CD4-positive, alpha-beta T cell (primary cell): ENCODE data around the gene TULP4. TPM values are rescaled to one million over a fixed set of nuclear protein-coding genes. Genes with fewer than 3 reads are reported as not detected.

ENCODE experiments used
- ATAC-seq: fragments of 200-7000 bp; cut with Tn5 transposase; one replicate; pipeline ENCODE4 v1.10.0; 2022; ENCODE audit warnings: mild to moderate bottlenecking; ENCODE audit not compliant: poor library complexity
- CTCF ChIA-PET: fragments of 350-600 bp; sonication (Branson Sonifier 250); formaldehyde crosslinking; loops from one replicate; lab custom pipeline; 2021; ENCODE audit warnings: antibody characterized with exemption, inconsistent platforms; lab: Charles Lee
- POLR2A ChIA-PET: fragments of 350-600 bp; sonication (Branson Sonifier 250); formaldehyde crosslinking; loops from one replicate; lab custom pipeline; 2021; ENCODE audit warnings: antibody characterized with exemption, inconsistent platforms; lab: Charles Lee
- DNase-seq, 14 experiments: peaks; one replicate each; pipeline ENCODE4 v3.0.0-alpha.2; 2013 to 2020; ENCODE audit warnings: mixed read lengths in 2 of 14
- H3K27ac ChIP-seq, 2 donors: one replicate each; pipeline versions ENCODE4 v1.5.1 to v1.7.0; 2013; ENCODE audit warnings: low read length in 2 of 2, low read depth in 1 of 2, mild to moderate bottlenecking in 1 of 2
- H3K27me3 ChIP-seq, 2 experiments: 1 replicate in 1 of 2; 2 replicates in 1 of 2; pipeline versions ENCODE4 v1.6.1 to v1.7.0; 2013; ENCODE audit warnings: low read length in 2 of 2, control low read depth in 1 of 2, mild to moderate bottlenecking in 1 of 2, moderate library complexity in 1 of 2; ENCODE audit not compliant: insufficient read depth in 2 of 2, control insufficient read depth in 1 of 2
- H3K36me3 ChIP-seq: one replicate; pipeline ENCODE4 v1.6.1; 2013; ENCODE audit warnings: low read length, control low read depth; ENCODE audit not compliant: insufficient read depth
- H3K4me1 ChIP-seq: one replicate; pipeline ENCODE4 v1.6.1; 2013; ENCODE audit warnings: low read length, control low read depth; ENCODE audit not compliant: insufficient read depth
- H3K4me3 ChIP-seq: one replicate; pipeline ENCODE4 v1.5.1; 2013; ENCODE audit warnings: mild to moderate bottlenecking, low read length, moderate library complexity
- H3K9me3 ChIP-seq, 2 experiments: 1 replicate in 1 of 2; 2 replicates in 1 of 2; pipeline versions ENCODE4 v1.6.1 to v1.7.0; 2013; ENCODE audit warnings: low read length in 2 of 2, mild to moderate bottlenecking in 2 of 2, control low read depth in 1 of 2, moderate library complexity in 1 of 2; ENCODE audit not compliant: control insufficient read depth in 1 of 2, insufficient read depth in 1 of 2
- H3K27ac Mint-ChIP-seq: one replicate; pipeline ENCODE4 v1.8.0; 2020; ENCODE audit warnings: mixed read lengths
- H3K27me3 Mint-ChIP-seq: one replicate; pipeline ENCODE4 v1.8.0; 2021; ENCODE audit warnings: mixed read lengths
- H3K36me3 Mint-ChIP-seq: one replicate; pipeline ENCODE4 v1.8.0; 2021; ENCODE audit warnings: low read depth, mixed read lengths
- H3K4me1 Mint-ChIP-seq: one replicate; pipeline ENCODE4 v1.8.0; 2021; ENCODE audit warnings: low read depth, mixed read lengths
- H3K4me3 Mint-ChIP-seq: one replicate; pipeline ENCODE4 v1.8.0; 2020; ENCODE audit warnings: mild to moderate bottlenecking, mixed read lengths
- H3K9me3 Mint-ChIP-seq: one replicate; pipeline ENCODE4 v1.8.0; 2020; ENCODE audit warnings: mixed read lengths
- intact Hi-C, 2 experiments: fragments of 100-400 bp; cut with DNase I in 1 of 2; cut with micrococcal nuclease in 1 of 2; formaldehyde crosslinking; loops; one replicate each; pipeline versions ENCODE4 v1.15.1 to v1.9.0; 2023 to 2025; cut with DNase I, micrococcal nuclease
- total RNA-seq, 174 experiments: library from RNA in 2 of 174; stranded (reverse) in 2 of 174; gene quantifications; one replicate each; pipeline ENCODE4 v1.2.3 and lab custom pipeline; 2021 to 2026
- TF ChIP-seq, protein P1 (sequence below): fragments of 200-600 bp; IDR thresholded peaks from one replicate; pipeline ENCODE4 v1.8.0; 2022; ENCODE audit warnings: antibody characterized with exemption, mild to moderate bottlenecking

The TULP4 gene
- total RNA-seq, 2 experiments from 2014 or later: 66.1 to 68.2 TPM

DNA sequence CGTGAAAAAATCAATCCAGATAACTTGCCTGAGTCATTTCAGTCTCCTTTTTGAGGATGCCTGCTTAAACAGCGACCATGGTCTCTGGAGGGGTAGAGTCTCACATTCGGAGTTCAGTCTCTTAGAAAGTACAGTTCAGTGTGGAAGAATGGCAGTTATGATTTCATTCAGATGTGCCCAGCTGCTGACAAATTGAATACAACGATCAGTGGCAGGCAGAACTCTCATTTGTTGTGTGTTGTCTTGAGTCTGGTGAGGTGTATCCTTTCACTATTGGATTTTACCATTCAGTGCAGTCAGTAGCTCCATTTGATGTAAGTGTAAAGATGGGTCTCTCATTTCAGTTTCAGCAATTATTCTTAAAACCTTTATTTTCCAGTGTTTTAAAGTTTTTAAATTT is 639 bp upstream of the TULP4 start:
- Mint-ChIP-seq H3K36me3 (peaks cover 71% of the 10 kb centered on the region), H3K4me1 (peaks cover 4% of the 10 kb centered on the region), H3K9me3 (peaks cover 3% of the 10 kb centered on the region), H3K27ac (no peak overlapping the region), H3K27me3 (no peaks in the 10 kb centered on the region), H3K4me3 (no peak overlapping the region)
- TF ChIP-seq, protein P1, sequence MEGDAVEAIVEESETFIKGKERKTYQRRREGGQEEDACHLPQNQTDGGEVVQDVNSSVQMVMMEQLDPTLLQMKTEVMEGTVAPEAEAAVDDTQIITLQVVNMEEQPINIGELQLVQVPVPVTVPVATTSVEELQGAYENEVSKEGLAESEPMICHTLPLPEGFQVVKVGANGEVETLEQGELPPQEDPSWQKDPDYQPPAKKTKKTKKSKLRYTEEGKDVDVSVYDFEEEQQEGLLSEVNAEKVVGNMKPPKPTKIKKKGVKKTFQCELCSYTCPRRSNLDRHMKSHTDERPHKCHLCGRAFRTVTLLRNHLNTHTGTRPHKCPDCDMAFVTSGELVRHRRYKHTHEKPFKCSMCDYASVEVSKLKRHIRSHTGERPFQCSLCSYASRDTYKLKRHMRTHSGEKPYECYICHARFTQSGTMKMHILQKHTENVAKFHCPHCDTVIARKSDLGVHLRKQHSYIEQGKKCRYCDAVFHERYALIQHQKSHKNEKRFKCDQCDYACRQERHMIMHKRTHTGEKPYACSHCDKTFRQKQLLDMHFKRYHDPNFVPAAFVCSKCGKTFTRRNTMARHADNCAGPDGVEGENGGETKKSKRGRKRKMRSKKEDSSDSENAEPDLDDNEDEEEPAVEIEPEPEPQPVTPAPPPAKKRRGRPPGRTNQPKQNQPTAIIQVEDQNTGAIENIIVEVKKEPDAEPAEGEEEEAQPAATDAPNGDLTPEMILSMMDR: no peak
- H3K4me3 ChIP-seq: no peak overlapping the region
- peaks cover 0 to 2% of the 10 kb centered on the region in 2 experiments for H3K9me3 ChIP-seq
- H3K36me3 ChIP-seq: peaks cover 9% of the 10 kb centered on the region
- intact Hi-C loops: no loop called here
- H3K27ac ChIP-seq: no peak overlapping the region
- ATAC-seq (no peak), DNase-seq (no peak)
- no peaks in the 10 kb centered on the region for H3K4me1 ChIP-seq
- POLR2A ChIA-PET: no interaction called here
- no peaks in the 10 kb centered on the region for H3K27me3 ChIP-seq
- CTCF ChIA-PET: no interaction called here

DNA sequence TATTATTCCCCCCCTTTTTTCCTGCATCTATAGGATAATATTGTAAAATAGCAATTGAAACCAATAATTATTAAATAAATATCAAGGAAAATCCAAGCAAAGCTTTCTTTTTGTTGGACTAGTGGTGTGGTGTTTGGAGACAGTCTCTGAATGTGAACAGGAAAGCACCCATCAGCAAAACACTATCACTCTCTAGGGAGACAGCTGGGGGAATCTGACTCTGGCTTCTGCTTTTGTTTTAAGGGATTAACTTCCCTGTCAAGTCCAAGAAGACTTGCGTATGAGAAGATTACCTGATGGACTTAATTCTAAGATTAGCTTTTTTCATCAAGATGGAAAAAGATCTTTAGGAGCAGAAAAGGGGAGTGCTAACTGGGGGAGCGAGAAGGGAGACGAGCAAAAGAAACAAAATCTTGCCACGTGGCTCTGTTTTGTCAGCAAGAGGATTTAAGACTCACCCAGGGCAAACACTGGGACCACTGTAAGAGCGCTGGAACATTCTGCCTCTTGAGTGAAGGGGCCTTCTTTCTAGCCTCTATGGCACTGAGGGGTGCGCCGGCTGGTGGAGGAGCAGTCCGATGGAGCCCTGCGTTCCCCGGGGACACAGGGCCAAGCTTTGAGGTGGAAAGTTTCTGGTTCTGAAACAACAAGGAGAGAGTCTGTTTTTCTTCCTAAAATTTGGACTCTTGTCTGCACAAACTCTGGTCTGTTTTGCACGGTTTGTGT is 570 bp downstream of the TULP4 start:
- H3K4me1 ChIP-seq: no peaks in the 10 kb centered on the region
- CTCF ChIA-PET: no interaction called here
- DNase-seq: no peak
- TF ChIP-seq, protein P1: no peak
- Mint-ChIP-seq H3K4me3 (no peak overlapping the region), H3K36me3 (peaks cover 79% of the 10 kb centered on the region), H3K27me3 (no peaks in the 10 kb centered on the region), H3K4me1 (peaks cover 6% of the 10 kb centered on the region), H3K9me3 (peaks cover 3% of the 10 kb centered on the region), H3K27ac (no peak overlapping the region)
- no peak for ATAC-seq
- no peak overlapping the region for H3K27ac ChIP-seq
- H3K9me3 ChIP-seq: peaks cover 0 to 5% of the 10 kb centered on the region in 2 experiments
- no peak overlapping the region for H3K4me3 ChIP-seq
- no peaks in the 10 kb centered on the region for H3K27me3 ChIP-seq
- peaks cover 9% of the 10 kb centered on the region for H3K36me3 ChIP-seq
- intact Hi-C loops: no loop called here
- POLR2A ChIA-PET: no interaction called here

DNA sequence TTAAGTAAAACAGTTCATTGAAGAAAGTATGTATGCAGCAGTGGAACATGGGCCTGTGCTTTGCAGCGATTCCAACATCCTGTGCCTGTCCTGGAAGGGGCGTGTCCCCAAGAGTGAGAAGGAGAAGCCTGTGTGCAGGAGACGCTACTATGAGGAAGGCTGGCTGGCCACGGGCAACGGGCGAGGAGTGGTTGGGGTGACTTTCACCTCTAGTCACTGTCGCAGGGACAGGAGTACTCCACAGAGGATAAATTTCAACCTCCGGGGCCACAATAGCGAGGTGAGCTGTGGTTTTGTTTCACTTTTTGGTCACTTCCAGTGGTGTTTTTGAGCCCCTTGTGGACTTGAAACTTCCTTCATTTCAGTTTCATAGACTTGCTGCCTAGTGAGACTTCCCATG is 1.7 kb downstream of the TULP4 start:
- DNase-seq (peak in 2 of 14 experiments; percentile 19 to 28), ATAC-seq (no peak)
- Histone ChIP-seq H3K4me3 (no peak overlapping the region), H3K36me3 (peaks cover 9% of the 10 kb centered on the region), H3K4me1 (no peaks in the 10 kb centered on the region), H3K27me3 (no peaks in the 10 kb centered on the region), H3K27ac (no peak overlapping the region), H3K9me3 (peaks cover 0 to 5% of the 10 kb centered on the region in 2 experiments)
- Mint-ChIP-seq H3K9me3 (peaks cover 3% of the 10 kb centered on the region), H3K27me3 (no peaks in the 10 kb centered on the region), H3K4me1 (peaks cover 12% of the 10 kb centered on the region), H3K36me3 (peaks cover 85% of the 10 kb centered on the region), H3K27ac (no peak overlapping the region), H3K4me3 (no peak overlapping the region)
- ChIA-PET POLR2A (no interaction called here), CTCF (no interaction called here)
- intact Hi-C loops: no loop called here
- TF ChIP-seq, protein P1: no peak
